ENCODE results near the gene AKAP6.
"Not testable (repeated sequence)": the region's sequence is repeated elsewhere in the genome, so short reads cannot be mapped to it uniquely, and the experiment has no call there.

The AKAP6 gene

GRCh38 chr14:32571995-32572866 is 243.1 kb downstream of the AKAP6 start:
- in situ Hi-C loops (cut with MboI; ENCODE audit: low sequenced_read_pairs, unreplicated experiment), result loop anchor here (10.0 to 25.0 kb wide), 2 partner anchors 1060 to 1223 kb away; no protein-coding TSS in a partner anchor
- no peak for DNase-seq (ENCODE audit: low spot score)
- TF ChIP-seq CTCF (IDR thresholded peaks at IDR 0.05; ENCODE audit: borderline replicate concordance, control extremely low read depth, extremely low read depth, insufficient read depth, missing control alignments), result no peak

- DNase-seq (ENCODE audit: low spot score), result no peak
- in situ Hi-C loops (cut with MboI; ENCODE audit: low sequenced_read_pairs, unreplicated experiment), result loop anchor here (10.0 to 25.0 kb wide), 2 partner anchors 1061 to 1222 kb away; no protein-coding TSS in a partner anchor
- TF ChIP-seq CTCF (IDR thresholded peaks at IDR 0.05; ENCODE audit: borderline replicate concordance, control extremely low read depth, extremely low read depth, insufficient read depth, missing control alignments), result no peak
These were observed 243.7 kb downstream of the AKAP6 start for GRCh38 chr14:32572867-32573150.

- in situ Hi-C loops (cut with MboI; ENCODE audit: low sequenced_read_pairs, unreplicated experiment), result loop anchor here (10.0 to 25.0 kb wide), 2 partner anchors 1062 to 1221 kb away; no protein-coding TSS in a partner anchor
- DNase-seq (ENCODE audit: low spot score), result no peak
- TF ChIP-seq CTCF (IDR thresholded peaks at IDR 0.05; ENCODE audit: borderline replicate concordance, control extremely low read depth, extremely low read depth, insufficient read depth, missing control alignments), result no peak
These were observed 245.2 kb downstream of the AKAP6 start for GRCh38 chr14:32574269-32574668.

GRCh38 chr14:32576088-32576795 is 247.1 kb downstream of the AKAP6 start:
- DNase-seq (ENCODE audit: low spot score), result peak; percentile 26
- in situ Hi-C loops (cut with MboI; ENCODE audit: low sequenced_read_pairs, unreplicated experiment), result loop anchor here (10.0 kb wide), 1 partner anchor 1219 kb away; no protein-coding TSS in a partner anchor

GRCh38 chr14:32576977-32577376 is 247.9 kb downstream of the AKAP6 start:
- no peak for DNase-seq (ENCODE audit: low spot score)
- no peak for TF ChIP-seq CTCF (IDR thresholded peaks at IDR 0.05; ENCODE audit: borderline replicate concordance, control extremely low read depth, extremely low read depth, insufficient read depth, missing control alignments)
- in situ Hi-C loops (cut with MboI; ENCODE audit: low sequenced_read_pairs, unreplicated experiment), result loop anchor here (10.0 kb wide), 1 partner anchor 1218 kb away; no protein-coding TSS in a partner anchor

More at GRCh38 chr14:32576088-32576795, 247.1 kb downstream of the AKAP6 start:
- TF ChIP-seq CTCF (IDR thresholded peaks at IDR 0.05; ENCODE audit: borderline replicate concordance, control extremely low read depth, extremely low read depth, insufficient read depth, missing control alignments), result peak; percentile 92

GRCh38 chr14:32578181-32578580 is 249.1 kb downstream of the AKAP6 start:
- in situ Hi-C loops (cut with MboI; ENCODE audit: low sequenced_read_pairs, unreplicated experiment), result loop anchor here (10.0 kb wide), 1 partner anchor 1217 kb away; no protein-coding TSS in a partner anchor

GRCh38 chr14:32583427-32583826 is 254.3 kb downstream of the AKAP6 start:
- in situ Hi-C loops (cut with MboI; ENCODE audit: low sequenced_read_pairs, unreplicated experiment); DNase-seq (ENCODE audit: low spot score): not testable (repeated sequence)

More at GRCh38 chr14:32578181-32578580, 249.1 kb downstream of the AKAP6 start:
- DNase-seq (ENCODE audit: low spot score), result no peak
- no peak for TF ChIP-seq CTCF (IDR thresholded peaks at IDR 0.05; ENCODE audit: borderline replicate concordance, control extremely low read depth, extremely low read depth, insufficient read depth, missing control alignments)

Data from GM13976 (cell line).